GM12801 (cell line): ENCODE data around the gene ACTN1.

ENCODE experiments used
- TF ChIP-seq, protein P1 (sequence below): IDR thresholded peaks from one replicate; pipeline ENCODE4 v1.5.1; 2011; ENCODE audit warnings: control low read depth; ENCODE audit not compliant: insufficient read length; ENCODE audit errors: extremely low read depth

Gene ACTN1

DNA sequence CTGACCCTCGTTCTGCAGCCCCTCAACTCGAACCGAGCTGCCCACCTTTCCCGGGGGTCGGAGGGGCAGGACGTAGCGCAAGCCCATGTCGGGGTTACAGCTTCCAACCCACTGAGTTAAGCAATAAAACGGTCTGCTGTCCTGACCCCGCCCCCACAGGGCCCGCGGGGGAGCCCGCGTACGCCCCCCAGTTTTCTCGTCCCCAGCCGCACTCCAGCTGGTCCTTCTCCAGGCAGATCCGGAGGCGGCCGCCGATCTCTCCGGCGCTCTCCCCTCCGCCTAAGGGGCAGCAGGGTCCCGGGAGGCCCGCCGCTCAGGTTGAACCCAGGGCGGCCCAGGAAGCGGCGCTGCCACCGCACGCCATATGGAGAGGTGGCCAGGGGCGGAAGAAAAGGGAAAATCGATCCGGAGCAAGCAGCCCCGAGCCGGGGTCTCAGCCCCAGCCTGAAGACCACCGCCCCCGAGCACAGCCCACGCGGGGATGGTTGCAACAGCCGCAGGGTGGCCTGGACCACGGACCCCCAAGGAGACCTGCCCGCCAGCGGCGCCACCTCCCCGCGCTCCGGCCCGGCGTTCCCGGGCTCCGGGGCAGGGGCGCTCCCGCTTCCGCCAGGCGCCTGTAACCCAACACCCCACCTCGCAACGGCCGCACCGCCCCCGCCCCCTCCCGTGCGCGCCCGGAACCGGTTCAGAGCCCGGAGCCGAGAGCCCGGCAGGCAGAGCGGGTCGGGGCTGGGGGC is 760 bp downstream of the ACTN1 start:
- TF ChIP-seq, protein P1, sequence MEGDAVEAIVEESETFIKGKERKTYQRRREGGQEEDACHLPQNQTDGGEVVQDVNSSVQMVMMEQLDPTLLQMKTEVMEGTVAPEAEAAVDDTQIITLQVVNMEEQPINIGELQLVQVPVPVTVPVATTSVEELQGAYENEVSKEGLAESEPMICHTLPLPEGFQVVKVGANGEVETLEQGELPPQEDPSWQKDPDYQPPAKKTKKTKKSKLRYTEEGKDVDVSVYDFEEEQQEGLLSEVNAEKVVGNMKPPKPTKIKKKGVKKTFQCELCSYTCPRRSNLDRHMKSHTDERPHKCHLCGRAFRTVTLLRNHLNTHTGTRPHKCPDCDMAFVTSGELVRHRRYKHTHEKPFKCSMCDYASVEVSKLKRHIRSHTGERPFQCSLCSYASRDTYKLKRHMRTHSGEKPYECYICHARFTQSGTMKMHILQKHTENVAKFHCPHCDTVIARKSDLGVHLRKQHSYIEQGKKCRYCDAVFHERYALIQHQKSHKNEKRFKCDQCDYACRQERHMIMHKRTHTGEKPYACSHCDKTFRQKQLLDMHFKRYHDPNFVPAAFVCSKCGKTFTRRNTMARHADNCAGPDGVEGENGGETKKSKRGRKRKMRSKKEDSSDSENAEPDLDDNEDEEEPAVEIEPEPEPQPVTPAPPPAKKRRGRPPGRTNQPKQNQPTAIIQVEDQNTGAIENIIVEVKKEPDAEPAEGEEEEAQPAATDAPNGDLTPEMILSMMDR = no peak

- TF ChIP-seq, protein P1 = no peak
Measured at GRCh38 chr14:68977718-68978171, 1.4 kb downstream of the ACTN1 start.

GRCh38 chr14:68977180-68977717 is 1.9 kb downstream of the ACTN1 start:
- TF ChIP-seq, protein P1 = no peak

DNA sequence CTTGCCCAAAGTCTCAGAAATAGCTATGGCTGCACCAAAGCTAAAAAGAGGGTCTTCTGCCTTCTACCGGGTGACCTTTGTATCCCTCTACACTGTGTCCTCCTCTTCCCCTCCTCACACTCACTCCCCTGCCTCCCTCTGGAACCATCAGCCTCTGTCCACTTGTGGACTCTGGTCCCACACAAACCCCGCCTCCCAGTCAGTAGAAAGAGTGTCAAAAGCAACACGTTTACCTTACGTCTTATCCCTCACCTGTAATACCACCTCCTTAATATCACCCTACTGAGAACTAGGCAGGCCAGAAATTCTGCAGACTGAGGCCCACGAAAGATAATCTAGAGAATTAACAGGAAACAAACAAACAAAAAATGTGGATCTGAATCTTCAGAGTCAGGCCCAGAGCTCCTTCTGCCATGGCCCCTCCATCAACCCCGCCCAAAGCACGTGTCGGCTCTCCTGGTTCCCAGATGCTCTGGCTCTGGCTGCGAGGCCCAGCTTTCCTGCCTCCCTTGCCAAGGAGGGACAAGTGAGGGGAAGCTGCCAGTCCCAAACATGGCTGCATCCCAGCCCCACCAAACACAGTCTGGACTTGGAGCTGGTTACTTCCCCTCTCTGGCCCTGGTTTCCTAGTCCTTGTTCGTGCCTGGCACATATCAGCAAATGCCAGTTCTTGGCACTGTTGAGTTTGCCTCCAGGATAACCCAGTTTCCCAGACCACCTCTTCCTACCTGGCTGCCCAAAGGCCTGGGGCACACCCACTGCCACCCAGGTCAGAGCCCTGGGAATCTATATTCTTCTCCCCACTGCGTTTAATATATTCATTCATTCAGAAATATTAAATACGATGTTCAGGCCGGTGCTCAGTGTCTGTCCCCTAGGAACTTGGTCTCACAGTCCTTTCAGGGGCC is 2.7 kb downstream of the ACTN1 start:
- TF ChIP-seq, protein P1 = no peak

- TF ChIP-seq, protein P1 = no peak
Measured at GRCh38 chr14:68975667-68976066, 3.4 kb downstream of the ACTN1 start.

DNA sequence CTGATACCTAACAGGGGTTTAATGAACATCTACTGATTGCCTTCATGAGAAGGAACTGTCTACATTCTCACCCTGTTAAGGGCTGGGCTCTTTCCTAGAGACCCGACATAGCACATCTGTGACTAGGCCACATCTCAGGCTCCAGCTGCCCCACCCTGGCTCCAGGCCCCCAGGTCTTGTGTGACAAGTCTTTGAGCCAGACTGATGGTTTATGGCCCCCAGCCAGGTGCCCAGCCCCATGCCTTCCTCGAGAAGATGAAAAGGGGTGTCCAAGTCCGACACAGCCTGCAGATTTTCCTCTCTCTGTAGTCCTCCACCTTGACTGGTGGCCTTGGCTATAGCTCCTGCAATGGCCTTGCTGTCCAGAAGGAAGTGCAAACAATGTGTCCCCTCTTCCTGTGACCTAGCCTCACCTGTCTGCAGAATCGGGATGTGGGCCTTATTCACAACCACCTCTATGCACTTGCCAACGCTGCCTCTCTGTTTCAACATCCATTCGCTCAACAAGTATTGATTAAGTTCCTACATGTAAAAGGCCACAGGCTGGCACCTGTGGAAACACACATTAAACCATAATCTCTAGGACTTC is 4.2 kb downstream of the ACTN1 start:
- TF ChIP-seq, protein P1 = no peak

DNA sequence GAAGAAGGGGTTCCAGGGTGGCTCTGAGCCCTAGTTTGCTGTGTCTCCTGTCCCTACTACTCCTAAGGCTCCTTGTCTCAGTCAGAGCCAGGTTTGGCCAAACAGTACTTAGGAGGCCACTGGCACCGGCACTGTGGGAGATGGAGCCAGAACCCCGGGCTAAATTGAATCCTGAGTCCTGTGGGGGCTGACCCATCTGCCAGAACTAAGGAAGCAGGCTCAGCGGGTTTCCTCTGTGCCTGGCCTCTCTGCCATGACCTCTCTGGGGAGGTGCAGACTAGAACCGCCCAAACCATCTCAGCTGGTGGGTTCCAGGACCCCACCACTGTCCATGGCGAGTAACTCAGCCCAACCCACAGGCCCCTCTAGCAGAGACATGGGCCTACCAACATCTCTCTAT is 5.5 kb downstream of the ACTN1 start:
- TF ChIP-seq, protein P1 = no peak
